Hippocampal formation (tissue), 2 donors: Measurements from ENCODE around the gene RFTN2.
"Not testable (repeated sequence)": the region's sequence is repeated elsewhere in the genome, so short reads cannot be mapped to it uniquely, and the experiment has no call there.

Experiments used
- DNase-seq, 2 donors: peaks; one replicate each; lab custom pipeline; 2025; lab: John Stamatoyannopoulos, UW

Gene RFTN2

DNA sequence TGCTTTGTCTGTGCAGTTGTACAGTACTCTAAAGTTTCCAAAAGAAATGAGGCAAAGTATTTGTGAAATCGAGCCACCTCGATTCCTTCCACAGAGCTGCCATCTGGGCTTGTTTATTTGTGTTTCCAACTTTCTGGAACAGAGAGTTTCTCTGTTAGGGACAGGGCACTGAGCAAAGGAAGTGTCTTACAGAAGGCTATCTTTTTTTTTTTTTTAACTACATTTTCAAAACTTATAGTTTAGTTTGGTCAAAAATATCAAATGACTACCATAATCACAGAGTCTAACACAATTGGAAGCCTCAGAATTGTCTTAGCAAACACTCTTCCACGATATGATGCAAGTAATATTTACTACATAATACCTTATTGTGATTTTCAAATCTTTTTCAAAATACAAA lies 796 bp downstream of the RFTN2 start:
- peak; percentile 1 to 72 for DNase-seq

DNA sequence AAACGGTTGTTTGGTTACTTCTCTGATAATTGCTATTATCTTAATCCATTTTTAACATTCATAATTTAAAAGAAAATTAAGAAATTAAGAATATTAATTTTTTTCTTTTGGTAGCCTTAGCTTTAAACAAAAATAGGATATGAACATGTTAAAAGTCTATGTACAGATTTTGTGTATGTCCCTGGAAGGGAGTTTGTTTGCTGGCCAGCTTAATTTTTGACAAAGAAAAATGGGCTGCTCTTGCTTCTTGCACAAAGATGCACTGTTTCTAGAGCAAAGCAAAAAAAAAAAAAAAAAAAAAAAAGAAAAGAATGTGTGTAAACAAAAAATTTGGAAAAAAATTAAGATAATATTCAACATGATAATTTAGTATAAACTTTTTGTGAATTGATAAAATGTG lies 1.3 kb downstream of the RFTN2 start:
- DNase-seq: peak in 1 of 2 donors; percentile 61

DNA sequence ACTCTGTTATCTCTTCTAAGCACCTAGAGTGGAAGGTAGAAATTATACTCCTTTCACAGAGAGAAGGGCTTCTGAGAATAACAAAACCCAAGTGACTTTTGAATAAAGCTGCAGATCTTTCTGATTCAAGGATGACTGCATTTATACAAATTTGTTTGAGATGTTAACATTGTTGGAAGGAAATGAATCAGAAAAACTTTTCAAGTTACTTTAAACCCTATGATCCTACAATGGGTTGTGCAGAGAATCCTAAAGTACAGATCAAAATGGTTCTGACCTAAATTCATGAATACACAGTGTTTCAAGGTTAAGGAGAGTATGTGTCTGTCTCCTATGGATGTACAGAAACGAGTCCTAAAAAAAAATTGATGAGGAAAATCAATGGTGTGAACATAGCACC lies 1.8 kb downstream of the RFTN2 start:
- no peak for DNase-seq

DNA sequence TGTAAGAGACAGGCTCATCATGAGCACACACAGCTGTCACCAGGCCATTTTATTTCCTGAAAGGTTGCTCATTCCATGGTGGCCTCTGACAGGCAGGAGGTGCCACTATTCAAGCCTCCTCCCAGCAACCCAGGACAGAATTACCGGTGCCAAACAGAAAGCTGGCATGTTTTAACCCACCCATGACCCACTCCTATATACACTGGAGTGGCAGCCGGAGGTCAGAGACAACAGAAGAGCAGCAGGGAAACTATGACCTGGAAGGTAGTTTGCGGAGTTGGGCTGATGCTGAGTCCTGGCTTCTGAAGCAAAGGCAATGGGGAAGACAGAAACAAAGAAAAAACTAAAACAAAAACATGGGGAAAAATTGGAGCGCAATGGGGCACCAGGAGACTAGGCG lies 2.3 kb downstream of the RFTN2 start:
- DNase-seq: peak in 1 of 2 donors; percentile 8

DNA sequence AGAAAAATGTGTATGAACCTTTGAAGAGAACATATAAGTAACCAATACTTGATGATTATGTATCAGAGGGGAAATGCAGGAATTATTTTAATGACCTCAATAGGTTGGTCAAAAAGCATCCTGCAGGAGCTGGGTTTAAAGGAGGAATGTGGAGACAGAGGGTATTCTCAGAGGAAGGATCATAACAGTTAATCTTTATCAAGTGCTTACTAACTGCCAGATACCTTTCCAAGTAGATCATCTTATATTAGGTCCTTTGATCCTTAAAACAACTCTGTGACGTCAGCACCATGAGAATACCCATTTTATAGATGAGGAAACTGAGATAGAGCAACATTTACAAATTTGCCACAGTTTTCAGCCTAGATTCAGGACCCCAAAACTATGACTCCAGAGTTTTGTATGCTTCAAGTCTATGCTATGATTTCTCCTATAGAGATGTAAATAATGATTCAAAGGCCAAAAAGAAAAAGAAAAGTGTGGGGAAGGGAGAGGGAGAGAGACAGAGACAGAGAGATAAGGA lies 3.0 kb downstream of the RFTN2 start:
- DNase-seq: no peak

DNA sequence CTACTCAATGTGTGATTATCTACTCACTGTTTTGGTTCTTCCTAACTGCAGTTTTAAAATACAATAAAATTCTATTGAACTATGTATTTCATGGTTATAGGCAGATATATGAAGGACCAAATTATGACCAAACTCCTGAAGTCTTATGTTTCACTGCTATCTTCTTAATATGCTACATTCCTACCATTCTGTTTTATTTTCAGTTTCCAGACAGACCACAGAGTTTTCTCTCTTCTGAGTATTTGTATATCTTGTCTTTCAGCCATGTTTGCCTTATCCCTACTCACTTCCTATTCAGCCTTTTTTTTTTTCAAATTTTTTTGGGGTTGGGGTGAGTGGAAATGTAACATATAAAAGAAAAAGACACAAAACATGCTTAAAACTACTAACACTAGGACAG lies 6.3 kb downstream of the RFTN2 start:
- no peak for DNase-seq

DNA sequence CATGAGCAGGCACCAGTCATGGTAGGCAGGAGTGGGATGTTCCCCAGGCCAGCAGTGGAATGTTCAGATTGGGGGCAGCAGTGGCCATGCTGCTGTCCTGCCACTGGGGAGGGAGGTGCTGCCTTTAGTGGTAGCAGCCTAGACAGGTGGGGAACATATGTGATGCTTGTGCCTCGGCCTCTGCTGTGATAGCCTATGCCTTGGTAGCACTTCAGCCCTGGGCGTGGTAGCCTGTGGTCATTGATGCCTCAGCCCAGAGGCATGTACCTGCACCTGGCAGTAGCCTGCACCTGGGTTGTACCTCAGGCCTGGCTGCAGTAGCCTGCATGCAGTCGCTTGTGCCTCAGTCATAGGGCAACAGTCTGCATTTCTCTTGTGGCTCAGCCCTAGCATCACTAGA lies 7.1 kb downstream of the RFTN2 start:
- DNase-seq: no peak

DNA sequence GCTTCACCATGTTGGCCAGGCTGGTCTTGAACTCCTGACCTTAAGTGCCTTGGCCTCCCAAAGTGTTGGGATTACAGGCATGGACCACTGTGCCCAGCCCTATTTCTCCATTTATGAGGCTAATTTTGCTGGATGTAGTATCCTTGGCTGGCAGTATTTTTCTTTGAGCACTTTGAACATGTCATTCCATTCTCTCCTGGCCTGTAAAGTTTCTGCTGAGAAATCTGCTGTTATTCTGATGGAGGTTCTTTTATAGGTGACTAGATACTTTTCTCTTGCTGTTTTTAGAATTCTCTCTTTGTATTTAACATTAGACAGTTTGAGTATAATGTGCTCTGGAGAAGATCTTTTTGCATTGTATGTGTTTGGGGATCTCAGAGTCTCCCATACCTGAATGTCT lies 9.1 kb downstream of the RFTN2 start:
- DNase-seq: no peak

DNA sequence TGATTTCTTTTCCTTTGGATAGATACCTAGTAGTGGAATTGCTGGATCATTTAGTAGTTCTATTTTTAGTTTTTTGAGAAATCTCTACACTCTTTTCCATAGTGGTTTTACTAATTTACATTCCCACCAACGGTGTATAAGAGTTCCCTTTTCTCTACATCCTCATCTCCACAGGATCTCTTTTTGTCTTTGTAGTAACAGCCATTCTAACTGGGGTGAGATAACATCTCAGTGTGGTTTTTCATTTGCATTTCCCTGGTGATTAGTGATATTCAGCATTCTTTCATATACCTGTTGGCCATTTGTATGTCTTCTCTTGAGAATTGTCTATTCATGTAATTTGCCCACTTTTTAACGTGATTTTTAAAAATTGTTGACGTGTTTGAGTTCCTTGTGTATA lies 13.8 kb downstream of the RFTN2 start:
- DNase-seq: no peak

DNA sequence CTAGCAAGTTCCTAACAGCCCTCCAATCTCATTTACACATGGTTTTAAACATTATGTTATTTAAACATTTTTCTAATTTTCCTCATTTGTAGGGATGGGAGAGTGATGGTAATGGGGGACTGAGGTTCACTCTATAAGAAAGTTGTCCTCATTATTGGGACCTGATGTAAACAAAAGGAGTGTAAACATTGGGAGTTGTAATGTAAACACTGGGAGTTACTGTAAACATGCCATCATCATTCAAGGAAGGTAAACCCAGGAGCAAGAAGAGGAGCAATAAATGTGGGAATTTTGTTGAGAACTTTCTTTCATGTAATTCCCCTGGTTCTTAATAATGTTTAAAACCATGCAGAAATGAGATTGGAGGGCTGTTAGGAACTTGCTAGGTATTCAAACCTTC lies 17.8 kb downstream of the RFTN2 start:
- DNase-seq: no peak

DNA sequence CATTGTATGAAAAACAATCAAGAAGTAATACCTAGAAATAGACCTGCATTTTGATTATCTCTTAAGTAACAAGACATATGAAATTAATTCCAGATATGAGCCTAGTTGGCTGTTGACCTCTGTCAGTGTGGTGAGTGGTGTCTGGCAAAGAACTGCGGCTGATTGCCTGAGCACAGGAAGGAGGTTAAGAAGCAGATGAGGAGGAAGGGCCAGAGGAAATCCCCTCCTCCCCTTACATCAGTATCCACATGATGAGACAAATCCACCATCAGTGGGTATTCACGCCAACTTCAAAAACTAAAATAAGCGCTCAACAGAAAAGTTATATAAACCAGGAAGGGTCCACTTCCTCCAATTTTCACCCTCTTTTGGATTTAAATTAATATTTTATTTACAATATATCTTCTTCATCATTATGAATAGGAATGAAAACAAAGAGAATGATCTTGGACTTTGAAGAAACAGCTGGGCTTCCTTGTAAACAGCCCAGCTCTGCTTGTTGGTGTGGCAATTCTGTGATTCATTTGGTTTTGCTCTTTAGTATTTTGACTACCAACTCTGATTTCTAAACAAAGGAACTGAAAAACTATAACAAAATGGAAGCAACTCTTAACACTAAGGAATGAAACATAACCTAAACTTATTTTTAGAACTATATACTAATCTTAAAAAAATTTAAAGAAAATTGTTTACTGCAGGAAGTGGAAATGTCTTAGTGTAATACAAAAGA lies 27.3 kb downstream of the RFTN2 start:
- DNase-seq: no peak

DNA sequence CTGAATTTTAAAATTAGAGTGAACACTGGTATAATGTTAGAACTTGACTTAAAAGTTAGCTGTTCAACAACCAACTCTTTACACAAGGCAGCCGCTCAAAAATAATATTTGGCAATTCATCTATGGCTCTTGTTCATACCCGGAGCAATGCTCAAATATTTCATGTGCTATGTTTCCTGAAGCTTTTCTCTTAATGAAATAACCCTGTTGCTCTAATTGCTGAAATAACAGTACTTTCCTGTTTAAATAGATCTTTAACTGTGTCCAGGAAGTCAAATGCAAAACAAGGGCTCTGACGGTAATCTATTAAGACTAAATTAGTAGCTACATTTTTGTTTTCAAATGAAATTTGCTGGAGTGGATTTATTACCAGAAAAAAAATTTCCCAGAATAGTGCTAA lies 33.7 kb downstream of the RFTN2 start:
- no peak for DNase-seq

DNA sequence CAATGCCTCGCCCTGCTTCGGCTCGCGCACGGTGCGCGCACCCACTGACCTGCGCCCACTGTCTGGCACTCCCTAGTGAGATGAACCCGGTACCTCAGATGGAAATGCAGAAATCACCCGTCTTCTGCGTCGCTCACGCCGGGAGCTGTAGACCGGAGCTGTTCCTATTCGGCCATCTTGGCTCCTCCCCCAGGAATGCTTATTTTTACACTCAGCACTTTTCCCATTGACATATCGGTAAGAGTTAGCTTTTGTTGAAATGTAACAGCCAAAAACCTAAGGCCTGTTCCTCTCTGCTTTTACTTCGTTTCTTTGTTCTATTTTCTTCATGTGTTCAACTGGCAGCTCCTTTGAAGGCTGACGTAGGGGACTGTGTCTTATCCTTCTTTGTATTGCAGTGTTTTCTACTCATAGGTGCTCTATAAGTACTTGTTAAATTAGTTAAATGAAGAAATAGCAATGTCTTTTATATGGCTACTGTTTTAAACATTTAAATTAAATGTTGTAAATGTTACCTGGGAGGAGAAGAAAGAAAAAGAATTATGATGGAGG lies 34.7 kb downstream of the RFTN2 start:
- not testable (repeated sequence) for DNase-seq

DNA sequence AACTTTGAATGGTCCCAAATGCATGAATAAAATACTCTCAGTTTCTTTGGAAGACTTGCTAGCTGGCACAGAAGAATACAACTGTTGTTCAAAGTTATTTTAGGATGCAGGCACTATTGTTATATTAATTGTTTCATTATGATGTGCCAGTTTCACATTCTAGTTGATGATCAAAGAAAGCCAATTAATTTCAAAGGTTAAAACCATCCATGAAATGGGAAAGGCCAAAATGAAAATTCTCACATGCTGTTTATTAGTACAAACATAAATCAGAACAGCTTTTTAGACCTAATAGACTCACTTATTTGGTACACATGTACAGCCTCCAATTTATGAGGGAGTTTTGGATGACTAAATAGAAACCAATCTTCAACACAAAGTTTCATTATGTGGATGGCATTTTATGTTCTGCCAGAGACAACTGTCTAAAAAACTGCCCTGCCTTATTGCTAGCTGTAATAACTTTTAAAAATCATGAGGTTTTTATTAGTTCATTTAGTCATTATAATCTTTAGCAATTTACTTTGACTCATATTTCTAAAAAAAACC lies 42.2 kb downstream of the RFTN2 start:
- DNase-seq: no peak

DNA sequence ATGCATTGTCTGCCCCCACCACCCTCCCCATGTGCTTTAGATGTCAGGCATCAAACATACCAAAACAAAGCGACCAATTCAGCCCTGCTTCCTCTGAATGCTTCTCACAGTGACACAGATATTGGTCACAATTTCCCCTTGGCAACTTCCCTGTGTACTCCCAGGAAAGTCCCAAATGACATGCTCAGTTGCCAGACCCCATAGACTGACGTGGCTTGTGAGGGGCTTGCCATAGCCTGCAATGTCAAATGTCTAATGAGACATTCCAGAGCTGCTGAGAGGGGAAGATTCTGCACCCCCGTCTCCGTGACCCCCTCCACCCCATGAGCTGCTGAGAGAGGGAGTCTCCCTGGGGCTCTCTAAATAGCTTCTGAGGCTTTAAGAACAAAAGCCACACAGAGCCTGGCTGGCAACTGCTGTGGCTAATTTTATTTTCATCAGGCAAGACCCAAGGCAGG lies 47.3 kb downstream of the RFTN2 start:
- DNase-seq: peak; percentile 82 to 88

DNA sequence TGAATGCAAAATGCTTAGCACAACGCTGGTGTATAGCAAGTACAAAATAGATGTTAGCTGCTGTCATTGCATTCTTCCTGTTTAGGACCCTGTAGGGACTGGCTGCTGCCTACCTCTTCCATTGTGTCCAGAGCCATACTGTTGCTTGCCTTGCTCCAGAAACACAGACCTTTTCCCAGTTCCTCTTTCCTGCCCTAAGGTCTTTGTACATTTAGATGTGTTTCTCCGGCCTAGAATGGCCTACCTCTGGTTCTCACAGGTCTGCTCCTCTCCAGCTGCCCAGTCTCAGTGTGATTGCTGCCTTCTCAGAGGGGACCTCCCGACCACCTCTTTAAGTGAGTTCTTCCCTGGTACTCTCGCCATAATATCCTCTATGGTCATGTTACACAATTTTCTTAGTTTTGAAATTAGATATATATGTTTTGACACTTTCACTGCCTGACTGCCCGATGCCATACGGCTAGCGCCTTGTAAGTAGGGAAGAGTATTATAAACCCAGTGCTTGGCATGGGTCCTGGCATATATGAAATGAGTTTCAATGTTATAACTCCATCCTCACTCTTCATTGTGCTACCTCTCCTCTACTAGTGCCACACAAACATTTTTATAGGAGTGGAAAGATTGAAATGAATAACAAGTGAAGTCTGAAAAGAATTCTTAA lies 48.3 kb downstream of the RFTN2 start:
- DNase-seq: no peak

DNA sequence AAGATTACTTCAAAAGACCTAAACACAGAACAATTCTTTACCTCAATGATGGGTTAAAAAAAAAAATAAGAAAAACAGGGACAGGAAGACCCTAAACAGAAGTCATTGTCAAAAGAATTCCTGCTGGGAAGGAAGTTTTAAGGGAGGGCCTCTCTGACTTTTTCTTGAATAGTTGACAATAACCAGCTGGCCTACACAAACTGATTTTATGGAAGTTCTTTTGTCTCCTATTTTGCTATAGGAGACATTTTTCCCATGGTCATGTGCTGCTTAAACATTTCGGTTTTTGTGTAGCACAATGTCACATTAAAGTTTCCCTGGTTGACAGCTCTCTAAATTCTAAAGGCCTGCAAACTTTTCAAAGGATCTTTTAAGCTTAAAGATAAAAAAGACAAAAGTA lies 55.3 kb downstream of the RFTN2 start:
- DNase-seq: no peak

DNA sequence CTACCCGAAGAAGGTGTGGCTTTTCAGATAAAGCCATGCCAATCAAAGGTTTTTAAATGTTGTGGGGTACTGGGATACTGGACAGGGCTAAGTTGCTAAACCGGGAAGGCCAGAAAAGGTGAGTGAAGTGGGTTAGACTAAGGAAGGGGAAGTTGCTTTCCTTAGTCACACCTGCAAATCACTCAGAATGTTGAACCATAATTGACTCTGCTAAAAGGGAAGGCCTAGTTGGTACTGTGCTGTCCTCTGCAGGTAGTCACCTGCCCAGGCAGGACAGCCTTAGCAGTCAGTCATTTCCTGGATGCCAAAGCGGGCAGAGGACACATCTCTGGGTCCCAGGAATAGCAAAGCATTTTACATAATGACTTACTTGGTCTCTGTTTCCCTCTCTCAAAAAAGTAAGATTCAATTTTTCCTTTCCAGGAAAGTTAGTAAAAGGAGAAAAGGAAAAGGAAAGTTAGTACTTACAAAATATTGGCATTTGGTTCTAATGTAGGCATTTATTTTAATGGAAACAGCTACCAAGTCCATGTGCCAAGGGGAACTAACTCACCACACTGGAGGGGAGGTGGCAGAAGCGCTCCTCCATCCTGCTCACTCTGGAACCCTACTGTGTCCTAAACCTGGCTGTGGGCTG lies 60.3 kb downstream of the RFTN2 start:
- DNase-seq: no peak

DNA sequence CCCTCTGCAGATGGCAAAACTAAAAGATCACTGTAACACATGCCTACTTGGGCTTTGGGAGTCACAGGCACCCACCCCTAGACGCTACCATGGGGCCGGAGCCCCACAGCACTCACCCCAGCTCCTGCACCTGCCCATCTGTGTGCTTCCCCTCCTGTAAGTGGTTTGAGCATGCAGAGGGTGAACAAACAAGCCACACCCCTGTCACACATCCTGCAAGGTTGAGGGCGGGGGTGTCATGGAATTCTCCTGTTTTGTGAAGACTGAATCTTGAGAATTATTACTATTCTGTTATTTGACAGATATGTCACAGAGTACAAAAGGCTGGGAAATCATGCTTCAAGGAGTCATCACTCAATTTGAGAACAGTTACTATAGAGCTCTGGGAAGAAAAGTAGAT lies 60.9 kb downstream of the RFTN2 start:
- DNase-seq: no peak

DNA sequence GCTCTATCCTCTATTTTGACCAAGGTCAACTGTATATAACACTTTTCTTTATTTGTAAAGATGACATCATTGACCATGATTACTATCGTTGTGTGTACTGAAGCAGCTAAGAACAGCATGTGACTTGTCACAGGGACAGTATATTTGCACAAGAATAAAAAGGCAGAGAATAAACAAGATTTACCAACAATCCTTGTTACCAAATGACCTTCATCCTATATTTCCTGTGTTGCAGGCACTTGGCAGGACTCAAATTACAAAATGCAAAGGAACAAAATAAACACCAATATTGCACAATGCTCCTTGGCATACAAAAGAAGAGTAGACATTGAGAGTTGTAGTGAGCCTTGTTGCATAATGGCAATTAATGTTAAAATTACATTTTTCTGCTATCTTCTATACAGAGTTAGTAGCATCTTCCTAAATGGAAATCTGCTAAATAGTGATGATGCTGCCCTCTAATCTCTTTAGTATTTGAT lies 61.8 kb downstream of the RFTN2 start:
- no peak for DNase-seq

DNA sequence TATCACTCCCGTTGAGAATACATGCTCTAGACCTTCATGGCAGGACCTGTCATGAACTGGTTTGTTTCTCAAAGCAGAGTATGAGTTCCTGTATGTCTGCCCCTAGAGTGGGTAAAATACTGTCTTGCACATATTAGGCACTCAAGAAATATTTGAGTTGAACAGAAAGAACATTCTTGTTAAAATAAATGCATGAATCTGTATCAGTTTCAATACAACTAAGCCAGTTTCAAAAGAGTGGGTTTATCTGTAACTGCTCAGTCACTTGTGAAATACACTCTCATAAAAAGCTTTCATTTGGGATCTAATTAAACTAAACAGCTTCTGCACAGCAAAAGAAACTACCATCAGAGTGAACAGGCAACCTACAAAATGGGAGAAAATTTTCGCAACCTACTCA lies 69.2 kb downstream of the RFTN2 start:
- no peak for DNase-seq
